GM19035 (cell line): ENCODE data around the gene HACE1.
A peak's percentile ranks its signal among the peaks of the same experiment; 100 is the strongest.
"Not testable (repeated sequence)": the region's sequence is repeated elsewhere in the genome, so short reads cannot be mapped to it uniquely, and the experiment has no call there.

Source experiments
- ATAC-seq: cut with Tn5 transposase; IDR thresholded peaks from one replicate; pipeline ENCODE4 v1.9.1; 2021; ENCODE audit not compliant: unreplicated experiment

The HACE1 gene, protein sequence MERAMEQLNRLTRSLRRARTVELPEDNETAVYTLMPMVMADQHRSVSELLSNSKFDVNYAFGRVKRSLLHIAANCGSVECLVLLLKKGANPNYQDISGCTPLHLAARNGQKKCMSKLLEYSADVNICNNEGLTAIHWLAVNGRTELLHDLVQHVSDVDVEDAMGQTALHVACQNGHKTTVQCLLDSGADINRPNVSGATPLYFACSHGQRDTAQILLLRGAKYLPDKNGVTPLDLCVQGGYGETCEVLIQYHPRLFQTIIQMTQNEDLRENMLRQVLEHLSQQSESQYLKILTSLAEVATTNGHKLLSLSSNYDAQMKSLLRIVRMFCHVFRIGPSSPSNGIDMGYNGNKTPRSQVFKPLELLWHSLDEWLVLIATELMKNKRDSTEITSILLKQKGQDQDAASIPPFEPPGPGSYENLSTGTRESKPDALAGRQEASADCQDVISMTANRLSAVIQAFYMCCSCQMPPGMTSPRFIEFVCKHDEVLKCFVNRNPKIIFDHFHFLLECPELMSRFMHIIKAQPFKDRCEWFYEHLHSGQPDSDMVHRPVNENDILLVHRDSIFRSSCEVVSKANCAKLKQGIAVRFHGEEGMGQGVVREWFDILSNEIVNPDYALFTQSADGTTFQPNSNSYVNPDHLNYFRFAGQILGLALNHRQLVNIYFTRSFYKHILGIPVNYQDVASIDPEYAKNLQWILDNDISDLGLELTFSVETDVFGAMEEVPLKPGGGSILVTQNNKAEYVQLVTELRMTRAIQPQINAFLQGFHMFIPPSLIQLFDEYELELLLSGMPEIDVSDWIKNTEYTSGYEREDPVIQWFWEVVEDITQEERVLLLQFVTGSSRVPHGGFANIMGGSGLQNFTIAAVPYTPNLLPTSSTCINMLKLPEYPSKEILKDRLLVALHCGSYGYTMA

GRCh38 chr6:104859225-104860146, at the start of gene HACE1:
HACE1 (minus strand) TSS chr6:104859919; CDS start chr6:104859642, 277 bp downstream.
- ATAC-seq: peak; percentile 98

GRCh38 chr6:104908888-104909525, 49.3 kb upstream of the HACE1 start:
- ATAC-seq: no peak

DNA sequence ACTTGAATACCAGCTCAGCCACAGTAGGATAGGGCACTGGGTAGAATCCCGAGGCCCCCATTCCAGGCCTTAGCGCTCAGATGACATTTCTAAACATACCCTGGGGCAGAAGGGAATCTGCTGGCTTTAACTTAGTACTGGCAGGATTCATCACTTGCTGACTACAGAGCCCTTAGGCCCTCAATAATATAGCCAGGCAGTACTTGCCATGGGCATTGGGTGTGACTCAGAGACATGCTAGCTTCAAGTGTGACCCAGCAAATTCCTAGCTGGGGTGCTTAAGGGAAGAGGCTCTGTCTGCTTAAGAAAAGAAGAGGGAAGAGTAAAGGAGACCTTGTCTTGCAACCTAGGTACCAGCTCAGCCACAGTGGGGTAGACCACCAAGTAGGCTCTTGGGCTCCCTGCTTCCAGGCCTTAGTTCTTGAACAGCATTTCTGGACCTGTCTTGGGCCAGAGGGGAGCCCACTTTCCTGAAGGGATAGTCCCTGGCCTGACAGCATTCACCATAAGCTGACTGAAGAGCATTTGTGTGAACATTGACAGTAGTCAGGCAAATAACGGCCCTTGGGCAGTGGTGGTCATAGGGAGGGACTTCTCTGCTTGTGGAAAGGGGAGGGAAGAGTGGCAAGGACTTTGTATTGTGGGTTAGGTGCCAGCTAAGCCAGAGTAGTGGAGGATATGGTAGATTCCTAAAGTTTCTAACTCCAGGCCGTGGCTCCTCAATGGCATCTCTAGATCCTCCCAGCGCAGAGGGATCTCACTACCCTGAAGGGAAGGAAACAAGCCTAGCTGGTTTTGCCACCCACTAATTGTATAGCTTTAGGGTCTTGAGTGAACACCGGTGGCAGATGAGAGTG, 48.5 kb upstream of the HACE1 start:
- ATAC-seq: no peak

GRCh38 chr6:104898893-104899292, 39.2 kb upstream of the HACE1 start:
- not testable (repeated sequence) for ATAC-seq

GRCh38 chr6:104896914-104897313, 37.2 kb upstream of the HACE1 start:
- ATAC-seq: no peak

DNA sequence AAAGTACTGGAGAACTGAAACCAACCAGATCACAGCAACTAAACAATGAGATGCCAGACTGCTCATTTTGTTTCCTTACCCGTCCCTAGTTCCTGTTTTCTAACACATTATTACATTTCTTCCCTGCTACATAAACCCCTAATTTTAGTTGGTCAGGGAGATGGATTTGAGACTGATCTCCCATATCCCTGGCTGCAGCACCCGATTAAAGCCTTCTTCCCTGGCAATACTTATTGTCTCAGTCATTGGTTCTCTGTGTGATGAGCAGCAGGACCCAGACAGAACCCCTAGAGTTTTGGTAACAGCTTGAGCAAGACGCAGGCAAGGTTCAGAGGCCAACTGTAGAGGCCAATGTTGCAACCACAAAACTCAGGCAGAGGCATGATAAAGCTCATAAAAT, 28.3 kb upstream of the HACE1 start:
- no peak for ATAC-seq

GRCh38 chr6:104887350-104887749, 27.6 kb upstream of the HACE1 start:
- no peak for ATAC-seq

GRCh38 chr6:104885518-104886043, 25.9 kb upstream of the HACE1 start:
- no peak for ATAC-seq

DNA sequence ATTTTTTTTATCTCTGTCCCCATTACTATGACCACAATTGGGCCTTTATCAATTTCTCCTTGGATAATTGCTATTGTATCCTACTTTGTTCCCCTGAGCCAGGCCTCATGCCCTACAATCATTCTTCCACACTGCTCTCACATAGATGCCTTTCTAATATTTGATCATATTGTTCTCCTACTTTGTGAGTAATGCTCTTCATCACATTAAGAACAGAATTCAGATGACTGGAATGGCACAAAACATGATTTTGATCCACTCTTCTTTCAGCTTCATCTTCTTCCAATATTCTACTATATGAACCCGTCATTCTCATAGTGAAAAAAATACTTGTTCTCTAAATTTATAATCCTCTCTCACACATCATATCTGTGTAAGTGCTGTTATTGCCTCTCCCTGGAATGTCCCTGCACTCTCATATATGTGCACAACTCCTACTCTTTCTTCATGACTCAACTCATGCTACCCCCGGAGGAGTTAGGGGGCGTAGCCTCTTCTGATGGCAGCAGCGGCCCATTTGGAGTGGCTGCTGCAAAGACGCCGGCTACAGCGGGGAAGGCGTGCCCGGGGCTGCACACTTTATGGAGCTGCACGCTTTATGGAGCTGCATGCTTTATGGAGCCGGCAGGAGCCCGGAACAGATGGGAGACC, 25.3 kb upstream of the HACE1 start:
- no peak for ATAC-seq

DNA sequence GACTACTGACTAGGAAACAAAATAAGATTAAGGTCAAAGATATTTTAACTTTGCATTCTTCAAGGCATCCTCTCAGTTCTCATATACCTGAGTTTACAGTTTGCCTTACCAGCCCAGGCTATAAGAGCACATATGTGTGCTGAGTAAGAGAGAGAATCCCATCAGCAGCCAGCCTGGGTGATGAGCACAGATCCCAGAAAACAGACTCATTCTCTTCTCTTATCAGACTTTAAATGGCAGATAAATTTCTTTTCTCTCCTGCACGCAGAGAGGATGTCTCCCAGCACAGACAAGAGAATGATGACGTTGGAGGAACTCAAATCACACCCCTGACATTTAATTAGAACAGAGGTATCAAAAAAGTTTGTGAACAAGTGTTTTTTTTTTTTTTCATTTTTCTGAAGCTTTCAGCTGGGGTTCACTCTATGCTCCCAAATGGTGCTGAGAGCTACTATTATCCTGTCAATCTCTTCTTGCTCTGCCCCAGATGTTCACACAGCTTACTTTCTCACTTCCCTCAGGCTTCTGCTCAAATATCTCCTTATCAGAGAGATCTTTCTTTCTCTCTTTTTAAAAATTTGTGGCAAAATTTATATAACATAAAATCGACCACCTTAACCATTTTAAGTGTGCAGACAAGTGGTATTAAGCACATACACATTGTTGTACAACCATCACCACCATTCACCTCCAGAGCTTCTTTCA, 22.4 kb upstream of the HACE1 start:
- ATAC-seq: no peak

DNA sequence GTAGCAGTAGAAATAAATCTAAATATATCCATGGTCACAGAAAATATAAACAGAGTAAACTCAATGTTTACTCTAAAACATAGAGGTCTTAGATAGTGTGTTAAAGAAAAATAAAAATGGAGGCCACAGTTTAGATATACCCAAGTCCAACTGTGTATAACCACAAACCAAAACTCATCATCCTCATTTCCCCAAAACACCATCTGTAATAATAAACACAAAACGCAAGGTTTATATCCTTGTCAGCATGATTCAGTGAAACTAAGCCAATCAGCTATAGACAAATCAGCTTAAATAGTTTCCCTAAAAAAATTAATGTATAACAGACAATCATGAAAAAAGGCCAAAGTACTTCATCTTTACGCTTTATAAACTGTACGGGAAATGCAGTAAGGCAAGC, 2.7 kb upstream of the HACE1 start:
- ATAC-seq: no peak

GRCh38 chr6:104860221-104860620, 502 bp upstream of the HACE1 start:
- ATAC-seq: no peak

DNA sequence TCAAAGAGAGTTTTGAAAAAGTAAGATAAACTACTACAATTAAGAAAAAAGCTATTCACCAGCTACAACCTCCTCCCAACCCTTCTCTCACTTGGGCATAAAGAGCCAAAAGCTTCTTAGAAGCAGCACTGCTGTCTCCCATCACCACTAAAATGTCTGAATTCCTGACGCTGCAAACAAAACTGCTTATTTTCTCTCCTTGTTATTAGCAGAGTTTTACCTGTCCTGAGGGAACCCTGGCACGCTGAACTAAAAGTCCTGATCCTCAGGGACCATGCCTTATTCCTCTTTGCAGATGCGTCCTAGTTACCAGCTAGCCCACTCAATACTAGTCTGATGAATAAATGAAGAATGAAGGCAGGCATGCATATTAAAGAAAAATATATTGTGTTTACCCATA, 1.1 kb downstream of the HACE1 start:
- ATAC-seq: no peak

DNA sequence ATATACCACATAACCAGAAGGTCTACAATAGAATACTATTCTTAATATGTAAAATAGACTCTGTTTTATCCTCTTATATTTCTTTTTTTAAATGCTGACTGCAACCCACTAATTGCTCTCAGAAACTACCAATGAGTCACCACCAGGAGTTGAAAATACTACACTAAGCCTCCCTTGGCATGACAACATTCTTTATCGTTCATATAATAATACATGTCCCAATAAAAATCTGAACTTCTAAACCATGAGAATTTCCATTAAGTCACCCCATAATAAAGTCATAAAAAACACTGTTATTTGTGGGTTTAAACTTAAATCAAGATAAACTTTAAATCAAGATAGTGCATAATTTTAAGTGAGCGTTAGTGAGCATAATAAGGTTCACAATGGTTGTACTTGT, 4.2 kb downstream of the HACE1 start:
- ATAC-seq: no peak

GRCh38 chr6:104847721-104848120, 12.0 kb downstream of the HACE1 start:
- ATAC-seq: not testable (repeated sequence)

GRCh38 chr6:104843229-104843628, 16.5 kb downstream of the HACE1 start:
- ATAC-seq: no peak

DNA sequence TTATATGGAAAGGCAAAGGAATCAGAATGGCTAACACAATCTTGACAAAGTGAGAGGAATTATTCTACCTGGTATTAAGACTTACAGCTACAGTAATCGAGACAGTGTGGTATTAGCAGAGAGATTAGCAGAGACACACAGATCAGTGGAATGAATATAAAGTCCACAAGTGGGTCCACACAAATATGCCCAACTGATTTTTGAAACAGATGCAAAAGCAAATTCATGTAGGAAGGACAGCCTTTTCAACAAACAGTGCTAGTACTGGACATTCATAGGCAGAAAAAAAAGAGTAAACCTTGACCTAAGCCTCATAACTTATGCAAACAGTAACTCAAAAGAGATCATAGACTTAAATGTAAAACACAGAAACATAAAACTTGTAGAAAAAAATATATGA, 22.6 kb downstream of the HACE1 start:
- no peak for ATAC-seq

DNA sequence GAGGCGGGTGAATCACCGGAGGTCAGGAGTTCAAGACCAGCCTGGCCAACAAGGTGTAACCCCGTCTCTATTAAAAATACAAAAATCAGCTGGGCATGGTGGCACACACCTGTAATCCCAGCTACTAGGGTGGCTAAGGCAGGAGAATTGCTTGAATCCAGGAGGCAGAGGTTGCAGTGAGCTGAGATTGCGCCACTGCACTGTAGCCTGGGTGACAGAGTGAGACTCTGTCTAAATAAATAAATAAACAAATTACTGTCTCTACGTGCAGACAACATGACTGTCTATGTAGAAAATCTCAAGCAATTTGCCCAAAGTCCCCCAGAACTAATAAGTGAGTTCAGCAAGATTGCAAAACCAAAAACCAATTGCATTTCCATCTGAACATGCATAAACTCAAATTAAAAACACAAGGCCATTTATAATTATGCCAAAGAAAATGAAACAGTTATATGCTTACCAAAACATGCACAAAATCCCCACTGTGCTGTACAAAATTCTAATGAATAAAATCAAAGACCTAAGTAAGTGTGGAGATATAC, 23.2 kb downstream of the HACE1 start:
- not testable (repeated sequence) for ATAC-seq
